Measurements from ENCODE around the gene CALHM2. TPM values are rescaled to one million over a fixed set of nuclear protein-coding genes. Genes with fewer than 3 reads are reported as not detected.

The CALHM2 gene, protein sequence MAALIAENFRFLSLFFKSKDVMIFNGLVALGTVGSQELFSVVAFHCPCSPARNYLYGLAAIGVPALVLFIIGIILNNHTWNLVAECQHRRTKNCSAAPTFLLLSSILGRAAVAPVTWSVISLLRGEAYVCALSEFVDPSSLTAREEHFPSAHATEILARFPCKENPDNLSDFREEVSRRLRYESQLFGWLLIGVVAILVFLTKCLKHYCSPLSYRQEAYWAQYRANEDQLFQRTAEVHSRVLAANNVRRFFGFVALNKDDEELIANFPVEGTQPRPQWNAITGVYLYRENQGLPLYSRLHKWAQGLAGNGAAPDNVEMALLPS
- total RNA-seq, result not detected in 2 replicates
- long read RNA-seq, partial matches to known transcripts, result 0 of 1 reads
- long read RNA-seq, other reads (novel, unspliced or antisense), result 1 of 1 reads

DNA sequence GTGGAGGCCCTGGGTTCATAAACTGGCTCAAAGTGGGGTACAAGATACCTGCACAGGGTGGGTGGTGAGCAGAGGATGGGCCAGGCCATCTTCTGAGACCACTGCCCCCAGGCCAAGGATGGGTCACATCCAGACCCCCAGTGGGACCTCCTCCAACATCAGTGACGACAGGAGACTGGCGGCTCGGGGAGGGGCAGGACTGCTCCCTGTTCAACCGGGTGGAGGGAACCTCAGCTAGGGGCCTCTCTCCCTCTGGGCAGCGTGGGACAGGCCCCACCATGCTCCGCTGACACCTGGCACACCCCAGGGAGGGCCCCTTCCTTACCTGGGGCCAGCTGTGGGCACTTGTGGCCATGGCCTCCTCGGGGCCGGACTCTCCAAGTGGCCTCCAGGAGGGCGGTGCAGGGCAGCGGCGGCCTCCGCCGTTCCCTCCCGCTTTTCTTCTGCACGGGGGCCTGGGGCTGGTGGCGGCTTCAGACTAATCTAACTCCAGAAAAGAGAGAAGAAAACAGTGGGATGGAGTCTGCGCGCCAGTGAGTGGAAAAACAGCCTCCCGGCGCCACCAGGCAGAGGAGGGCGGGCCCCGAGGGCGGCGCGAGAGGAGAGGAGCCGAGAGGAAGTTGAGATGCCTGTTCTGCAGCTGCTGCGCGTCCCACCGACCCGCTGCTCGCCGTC, at the start of gene CALHM2:
CALHM2 (minus strand) TSS at position 540 of the 675 bp plus-strand sequence. CDS start 2,429 bp downstream, outside the sequence.
- H3K4me3 Mint-ChIP-seq, result no peak within 1 kb of the TSS

DNA sequence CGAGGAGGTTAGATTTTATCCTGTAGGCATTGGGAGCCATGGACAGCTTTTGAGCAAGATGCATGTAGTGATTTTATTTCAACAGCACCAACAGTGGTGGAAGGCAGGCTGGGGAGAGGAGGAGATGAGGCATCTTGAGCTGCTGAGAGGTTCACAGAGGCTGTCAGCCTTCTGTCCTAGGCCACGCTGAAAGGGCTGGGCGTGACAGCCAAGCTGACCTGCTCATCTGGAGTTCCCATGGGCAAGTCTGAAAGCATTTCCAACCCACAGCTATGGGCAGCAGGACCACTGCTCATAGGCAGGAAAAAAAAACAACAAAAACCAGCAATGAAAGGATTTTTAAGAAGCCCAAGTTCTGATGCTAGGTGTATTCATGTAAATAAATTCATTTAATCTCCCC, 49.0 kb upstream of the CALHM2 start:
- no peaks in the 10 kb centered on the region for H3K9me3 Mint-ChIP-seq
- TF ChIP-seq, protein P1, sequence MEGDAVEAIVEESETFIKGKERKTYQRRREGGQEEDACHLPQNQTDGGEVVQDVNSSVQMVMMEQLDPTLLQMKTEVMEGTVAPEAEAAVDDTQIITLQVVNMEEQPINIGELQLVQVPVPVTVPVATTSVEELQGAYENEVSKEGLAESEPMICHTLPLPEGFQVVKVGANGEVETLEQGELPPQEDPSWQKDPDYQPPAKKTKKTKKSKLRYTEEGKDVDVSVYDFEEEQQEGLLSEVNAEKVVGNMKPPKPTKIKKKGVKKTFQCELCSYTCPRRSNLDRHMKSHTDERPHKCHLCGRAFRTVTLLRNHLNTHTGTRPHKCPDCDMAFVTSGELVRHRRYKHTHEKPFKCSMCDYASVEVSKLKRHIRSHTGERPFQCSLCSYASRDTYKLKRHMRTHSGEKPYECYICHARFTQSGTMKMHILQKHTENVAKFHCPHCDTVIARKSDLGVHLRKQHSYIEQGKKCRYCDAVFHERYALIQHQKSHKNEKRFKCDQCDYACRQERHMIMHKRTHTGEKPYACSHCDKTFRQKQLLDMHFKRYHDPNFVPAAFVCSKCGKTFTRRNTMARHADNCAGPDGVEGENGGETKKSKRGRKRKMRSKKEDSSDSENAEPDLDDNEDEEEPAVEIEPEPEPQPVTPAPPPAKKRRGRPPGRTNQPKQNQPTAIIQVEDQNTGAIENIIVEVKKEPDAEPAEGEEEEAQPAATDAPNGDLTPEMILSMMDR (conservative IDR thresholded peaks at IDR 0.05), result no peak
- no peak overlapping the region for H3K4me3 Mint-ChIP-seq
- no peak for DNase-seq (ENCODE audit: low read depth, low spot score)
- peaks cover 43% of the 10 kb centered on the region for H3K27me3 Mint-ChIP-seq (ENCODE audit: low read depth)
- H3K4me1 Mint-ChIP-seq, result peaks cover 16% of the 10 kb centered on the region
- H3K36me3 Mint-ChIP-seq (ENCODE audit: low read depth), result no peaks in the 10 kb centered on the region
- H3K27ac Mint-ChIP-seq (ENCODE audit: unreplicated experiment), result no peak overlapping the region

More for the DNA sequence above, at the start of gene CALHM2:
- TF ChIP-seq, protein P1 (conservative IDR thresholded peaks at IDR 0.05), result no peak
- peaks cover 5% of the 10 kb centered on the region for H3K36me3 Mint-ChIP-seq (ENCODE audit: low read depth)
- H3K9me3 Mint-ChIP-seq, result no peaks in the 10 kb centered on the region
- no peaks in the 10 kb centered on the region for H3K27me3 Mint-ChIP-seq (ENCODE audit: low read depth)
- no peak for DNase-seq (ENCODE audit: low read depth, low spot score)
- no peaks in the 10 kb centered on the region for H3K4me1 Mint-ChIP-seq
- H3K27ac Mint-ChIP-seq (ENCODE audit: unreplicated experiment), result no peak within 1 kb of the TSS

DNA sequence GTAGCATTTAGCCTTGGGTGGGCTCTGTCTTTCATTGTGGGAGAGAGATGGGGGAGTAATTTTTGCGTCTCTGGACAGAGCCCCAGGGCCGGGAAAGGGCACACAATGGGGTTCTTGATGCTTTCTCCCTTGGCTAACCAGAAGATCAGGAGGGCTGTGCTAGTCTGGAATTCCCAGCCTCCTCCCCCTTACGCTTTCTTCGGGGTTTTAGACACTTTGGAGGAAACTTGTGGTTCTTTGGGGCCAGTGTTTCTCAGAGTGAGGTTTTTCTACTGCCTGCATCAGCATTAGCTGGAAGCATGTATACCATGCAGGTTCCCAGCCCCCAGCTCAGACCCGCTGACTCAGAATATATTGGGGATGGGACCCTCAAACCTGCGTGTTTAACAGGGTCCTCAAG, 48.3 kb upstream of the CALHM2 start:
- no peak overlapping the region for H3K4me3 Mint-ChIP-seq
- no peak for DNase-seq (ENCODE audit: low read depth, low spot score)
- H3K27ac Mint-ChIP-seq (ENCODE audit: unreplicated experiment), result no peak overlapping the region
- H3K9me3 Mint-ChIP-seq, result no peaks in the 10 kb centered on the region
- TF ChIP-seq, protein P1 (conservative IDR thresholded peaks at IDR 0.05), result no peak
- H3K4me1 Mint-ChIP-seq, result peaks cover 16% of the 10 kb centered on the region
- peaks cover 50% of the 10 kb centered on the region for H3K27me3 Mint-ChIP-seq (ENCODE audit: low read depth)
- H3K36me3 Mint-ChIP-seq (ENCODE audit: low read depth), result no peaks in the 10 kb centered on the region

DNA sequence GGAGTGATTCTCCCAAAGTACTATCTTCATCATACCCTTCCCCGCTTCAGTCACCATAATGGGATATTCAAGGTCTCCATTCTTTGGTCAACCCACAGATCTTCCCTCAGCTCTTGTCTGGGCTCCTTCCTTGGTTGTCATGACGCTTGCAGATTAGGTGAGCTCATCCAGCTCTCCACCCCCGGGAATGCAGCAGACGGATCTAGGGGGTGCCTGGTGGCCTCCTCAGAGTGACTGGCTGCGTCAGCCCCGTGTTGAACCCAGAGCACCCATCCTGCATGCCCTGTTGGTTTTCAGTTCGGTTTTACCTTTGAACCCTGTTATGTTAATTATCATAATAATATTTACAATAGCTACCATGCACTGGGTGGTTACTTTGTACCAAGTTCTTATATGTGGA, 47.7 kb upstream of the CALHM2 start:
- TF ChIP-seq, protein P1 (conservative IDR thresholded peaks at IDR 0.05), result no peak
- Mint-ChIP-seq H3K27ac (ENCODE audit: unreplicated experiment) (no peak overlapping the region), H3K4me1 (peaks cover 16% of the 10 kb centered on the region), H3K9me3 (no peaks in the 10 kb centered on the region), H3K4me3 (no peak overlapping the region), H3K36me3 (ENCODE audit: low read depth) (no peaks in the 10 kb centered on the region), H3K27me3 (ENCODE audit: low read depth) (peaks cover 56% of the 10 kb centered on the region)
- no peak for DNase-seq (ENCODE audit: low read depth, low spot score)

DNA sequence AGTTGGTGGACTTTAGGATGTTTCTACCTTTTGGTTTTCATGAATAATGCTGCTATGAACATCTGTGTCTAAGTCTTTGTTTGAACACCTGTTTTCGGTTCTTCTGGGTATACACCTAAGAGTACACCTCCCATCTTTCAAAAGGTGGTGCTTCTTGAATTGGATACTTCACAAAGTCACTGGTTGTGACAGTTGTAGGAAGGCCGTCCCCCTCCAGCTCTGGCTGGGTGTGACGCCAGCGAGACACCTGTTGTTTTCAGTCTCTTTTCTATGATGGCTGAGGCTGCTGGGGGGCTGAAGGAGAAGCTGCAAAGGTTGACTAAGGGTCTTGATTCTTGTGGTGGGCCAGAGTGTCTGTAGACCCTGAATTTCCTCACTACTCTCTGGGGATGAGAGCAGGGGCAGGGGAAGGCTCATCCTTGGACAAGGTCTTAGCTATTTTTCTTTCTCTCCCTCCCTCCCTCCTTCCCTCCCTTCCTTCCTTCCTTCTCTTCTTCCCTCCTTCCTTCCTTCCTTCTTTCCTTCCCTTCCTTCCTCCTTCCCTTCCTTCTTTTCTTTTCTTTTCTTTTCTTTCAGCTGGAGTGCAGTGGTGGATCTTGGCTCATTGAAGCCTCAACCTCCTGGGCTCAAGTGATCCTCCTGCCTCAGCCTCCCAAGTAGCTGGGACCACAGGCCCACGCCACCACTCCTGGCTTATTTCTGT, 46.9 kb upstream of the CALHM2 start:
- H3K27me3 Mint-ChIP-seq (ENCODE audit: low read depth), result peaks cover 63% of the 10 kb centered on the region
- DNase-seq (ENCODE audit: low read depth, low spot score), result no peak

More for the DNA sequence above, 46.9 kb upstream of the CALHM2 start:
- Mint-ChIP-seq H3K4me3 (no peak overlapping the region), H3K36me3 (ENCODE audit: low read depth) (no peaks in the 10 kb centered on the region), H3K9me3 (no peaks in the 10 kb centered on the region), H3K27ac (ENCODE audit: unreplicated experiment) (no peak overlapping the region), H3K4me1 (peaks cover 17% of the 10 kb centered on the region)
- TF ChIP-seq, protein P1 (conservative IDR thresholded peaks at IDR 0.05), result no peak
